Skeletal muscle tissue (tissue), 4 donors: ENCODE measurements around the gene CH25H. TPM values are rescaled to one million over a fixed set of nuclear protein-coding genes. Genes with fewer than 3 reads are reported as not detected.

ENCODE experiments used
- H3K27ac ChIP-seq: one replicate; pipeline ENCODE4 v1.7.0; 2013; ENCODE audit warnings: mild to moderate bottlenecking, low read depth, low read length, inconsistent platforms
- H3K27me3 ChIP-seq, 3 donors: one replicate each; pipeline ENCODE4 v1.7.0; 2013; ENCODE audit warnings: low read length in 3 of 3; ENCODE audit not compliant: control insufficient read depth in 3 of 3, insufficient read depth in 3 of 3
- H3K36me3 ChIP-seq, 3 donors: one replicate each; pipeline ENCODE4 v1.7.0; 2013; ENCODE audit warnings: low read length in 3 of 3; ENCODE audit not compliant: control insufficient read depth in 3 of 3, insufficient read depth in 3 of 3
- H3K4me1 ChIP-seq, 3 donors: one replicate each; pipeline ENCODE4 v1.7.0; 2013; ENCODE audit warnings: low read length in 3 of 3, mild to moderate bottlenecking in 3 of 3; ENCODE audit not compliant: control insufficient read depth in 3 of 3, insufficient read depth in 3 of 3
- H3K4me3 ChIP-seq, 3 donors: one replicate each; pipeline ENCODE4 v1.7.0; 2013; ENCODE audit warnings: low read length in 3 of 3
- H3K9ac ChIP-seq, 3 donors: one replicate each; pipeline ENCODE4 v1.7.0; 2013; ENCODE audit warnings: low read length in 3 of 3, mild to moderate bottlenecking in 3 of 3, moderate library complexity in 2 of 3, low read depth in 1 of 3
- H3K9me3 ChIP-seq, 3 donors: one replicate each; pipeline ENCODE4 v1.7.0; 2013; ENCODE audit warnings: low read length in 3 of 3; ENCODE audit not compliant: control insufficient read depth in 3 of 3
- total RNA-seq: library from RNA; depleted of rRNA; stranded (reverse); fragments of >200 nt; gene quantifications from one replicate; pipeline ENCODE4 v1.2.3, GENCODE V29; 2014
- donor health status: Osteomylitis.

The CH25H gene
- total RNA-seq, 1 donor from 2014 or later = under 0.01 TPM

DNA sequence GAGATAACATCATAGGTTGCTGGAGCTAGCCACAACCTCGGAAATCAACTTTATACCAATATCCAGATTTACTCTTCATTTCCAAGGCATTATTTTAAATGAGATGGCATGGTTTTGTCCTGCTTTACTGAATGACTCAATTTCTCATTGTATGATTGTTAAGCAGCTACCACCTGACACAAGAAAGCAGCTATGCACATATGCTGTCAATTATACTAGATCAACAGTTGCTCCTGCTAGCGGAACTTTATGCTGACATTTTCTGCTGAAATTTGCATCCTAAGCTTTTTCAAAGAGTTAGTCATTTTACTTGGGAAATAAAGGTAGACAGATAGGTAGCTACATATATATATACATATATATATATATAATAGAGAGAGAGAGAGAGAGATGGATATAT lies 8.9 kb upstream of the CH25H start:
- no peak overlapping the region for H3K9ac ChIP-seq
- peaks cover 3 to 7% (median 6%) of the 10 kb centered on the region in 3 donors for H3K4me1 ChIP-seq
- no peak overlapping the region for H3K27ac ChIP-seq
- H3K27me3 ChIP-seq = no peaks in the 10 kb centered on the region
- H3K36me3 ChIP-seq = peaks cover 0 to 17% (median 0%) of the 10 kb centered on the region in 3 donors
- no peaks in the 10 kb centered on the region for H3K9me3 ChIP-seq
- no peak overlapping the region for H3K4me3 ChIP-seq

DNA sequence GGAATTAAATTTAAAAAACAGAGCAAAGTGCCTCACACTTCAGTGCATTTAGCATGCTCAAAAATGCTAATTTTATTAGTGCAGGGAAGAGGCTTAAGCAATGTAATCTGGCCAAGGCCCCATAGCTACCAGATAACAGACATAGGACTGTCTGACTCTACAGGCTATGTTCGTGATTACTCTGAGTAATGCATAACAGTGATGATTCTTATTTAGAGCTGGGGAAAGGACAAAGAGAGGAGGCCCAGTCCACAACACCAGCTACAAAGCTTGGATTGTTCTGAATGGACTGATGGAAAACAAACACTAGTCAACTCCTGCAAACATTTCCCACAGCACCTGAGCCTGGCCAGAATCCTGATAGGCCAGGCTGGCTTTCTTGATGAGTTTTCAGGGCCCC lies 8.4 kb upstream of the CH25H start:
- Histone ChIP-seq H3K9ac (no peak overlapping the region), H3K4me1 (peaks cover 3 to 7% (median 6%) of the 10 kb centered on the region in 3 donors), H3K27ac (no peak overlapping the region), H3K4me3 (no peak overlapping the region), H3K27me3 (no peaks in the 10 kb centered on the region), H3K9me3 (no peaks in the 10 kb centered on the region), H3K36me3 (peaks cover 0 to 15% (median 0%) of the 10 kb centered on the region in 3 donors)

DNA sequence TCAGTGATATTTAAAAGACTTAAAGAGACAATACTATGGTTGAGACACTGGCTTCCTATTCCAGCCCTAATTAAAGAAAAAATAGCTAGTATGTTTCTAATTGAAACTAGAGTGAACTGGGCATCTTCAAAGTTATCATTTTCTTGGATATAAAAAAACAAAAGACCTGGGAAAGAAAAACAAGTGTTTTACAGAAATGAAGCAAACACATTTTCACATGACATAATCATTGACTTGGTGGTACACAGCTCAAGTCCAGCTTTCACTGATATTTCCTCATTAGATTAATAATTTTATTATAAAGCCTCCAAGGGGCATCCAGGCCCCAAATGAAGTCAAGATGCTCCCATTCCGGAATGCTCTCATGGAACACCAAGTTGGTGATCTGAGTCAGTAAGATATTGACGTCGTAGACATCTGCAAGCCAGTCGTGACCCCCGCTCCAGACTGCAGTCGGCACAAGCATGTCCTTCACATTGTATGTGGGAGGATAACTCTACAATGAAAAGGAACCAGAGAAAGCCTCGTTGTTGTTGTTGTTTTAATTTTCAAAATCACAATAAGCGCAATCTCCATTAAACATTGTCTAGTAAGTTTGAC lies 7.5 kb upstream of the CH25H start:
- Histone ChIP-seq H3K9me3 (no peaks in the 10 kb centered on the region), H3K36me3 (peaks cover 0 to 7% (median 0%) of the 10 kb centered on the region in 3 donors), H3K9ac (no peak overlapping the region)

DNA sequence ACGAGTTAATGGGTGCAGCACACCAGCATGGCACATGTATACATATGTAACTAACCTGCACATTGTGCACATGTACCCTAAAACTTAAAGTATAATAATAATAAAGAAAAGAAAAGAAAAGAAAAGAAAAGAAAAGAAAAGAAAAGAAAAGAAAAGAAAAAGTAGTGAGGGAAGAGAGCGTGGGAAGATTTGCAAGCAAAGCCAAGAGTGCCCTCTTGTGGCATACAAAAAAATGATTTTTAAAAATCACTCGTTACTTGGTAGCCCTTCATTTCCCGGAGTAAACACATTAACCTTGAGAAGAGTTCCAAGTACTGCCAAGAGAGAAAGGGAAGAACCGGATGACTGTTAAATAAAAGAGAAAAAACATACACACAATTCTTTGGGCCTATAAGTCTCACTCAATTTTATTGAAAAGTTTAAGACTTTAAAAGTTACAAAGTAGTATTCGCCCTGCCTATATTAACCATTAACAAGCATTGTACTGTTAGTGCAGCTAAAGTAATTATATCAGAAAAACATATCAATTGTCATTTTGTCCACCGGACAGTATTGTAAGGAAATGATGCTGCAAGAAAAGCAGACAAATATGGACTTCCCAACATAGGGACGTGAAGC lies 6.2 kb upstream of the CH25H start:
- Histone ChIP-seq H3K4me3 (no peak overlapping the region), H3K4me1 (peaks cover 5 to 8% (median 8%) of the 10 kb centered on the region in 3 donors), H3K27ac (no peak overlapping the region), H3K36me3 (peaks cover 0 to 7% (median 0%) of the 10 kb centered on the region in 3 donors), H3K27me3 (peaks cover 1 to 8% (median 7%) of the 10 kb centered on the region in 3 donors), H3K9me3 (no peaks in the 10 kb centered on the region), H3K9ac (no peak overlapping the region)

More for the DNA sequence above, 7.5 kb upstream of the CH25H start:
- no peak overlapping the region for H3K27ac ChIP-seq
- H3K4me1 ChIP-seq = peaks cover 3 to 7% (median 6%) of the 10 kb centered on the region in 3 donors
- peaks cover 0 to 2% (median 2%) of the 10 kb centered on the region in 3 donors for H3K27me3 ChIP-seq
- H3K4me3 ChIP-seq = no peak overlapping the region

- no peak overlapping the region for H3K4me3 ChIP-seq
- H3K9ac ChIP-seq = no peak overlapping the region
- H3K9me3 ChIP-seq = no peaks in the 10 kb centered on the region
- H3K4me1 ChIP-seq = peaks cover 17 to 21% (median 19%) of the 10 kb centered on the region in 3 donors
- H3K27me3 ChIP-seq = peaks cover 17 to 28% (median 27%) of the 10 kb centered on the region in 3 donors
- peaks cover 0 to 7% (median 0%) of the 10 kb centered on the region in 3 donors for H3K36me3 ChIP-seq
- H3K27ac ChIP-seq = no peak overlapping the region
Observed at GRCh38 chr10:89210794-89211425, 3.8 kb upstream of the CH25H start.

DNA sequence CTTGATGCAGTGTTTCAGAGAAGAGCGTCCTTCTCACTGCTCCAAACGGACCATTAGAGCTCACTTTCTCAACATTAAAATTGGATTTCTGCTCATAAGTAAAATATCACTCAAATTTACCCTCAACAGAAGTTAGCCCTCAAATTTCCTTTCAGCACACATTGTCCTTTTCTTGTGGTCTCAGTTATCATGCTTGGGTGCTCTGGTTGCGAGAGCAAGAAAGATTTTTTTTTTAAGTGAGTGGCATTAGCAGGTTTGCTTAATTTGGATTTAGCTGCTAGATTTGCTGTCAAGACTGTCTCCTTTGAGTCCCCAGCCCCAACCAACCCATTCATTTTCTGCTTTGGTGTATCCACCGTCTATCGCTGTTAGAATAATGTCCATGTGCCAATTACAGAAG lies 2.6 kb upstream of the CH25H start:
- H3K27me3 ChIP-seq = peaks cover 17 to 38% (median 32%) of the 10 kb centered on the region in 3 donors
- H3K36me3 ChIP-seq = peaks cover 0 to 2% (median 0%) of the 10 kb centered on the region in 3 donors
- H3K9ac ChIP-seq = no peak overlapping the region
- no peak overlapping the region for H3K4me3 ChIP-seq
- H3K4me1 ChIP-seq = peaks cover 17 to 21% (median 19%) of the 10 kb centered on the region in 3 donors
- no peak overlapping the region for H3K27ac ChIP-seq
- no peaks in the 10 kb centered on the region for H3K9me3 ChIP-seq

DNA sequence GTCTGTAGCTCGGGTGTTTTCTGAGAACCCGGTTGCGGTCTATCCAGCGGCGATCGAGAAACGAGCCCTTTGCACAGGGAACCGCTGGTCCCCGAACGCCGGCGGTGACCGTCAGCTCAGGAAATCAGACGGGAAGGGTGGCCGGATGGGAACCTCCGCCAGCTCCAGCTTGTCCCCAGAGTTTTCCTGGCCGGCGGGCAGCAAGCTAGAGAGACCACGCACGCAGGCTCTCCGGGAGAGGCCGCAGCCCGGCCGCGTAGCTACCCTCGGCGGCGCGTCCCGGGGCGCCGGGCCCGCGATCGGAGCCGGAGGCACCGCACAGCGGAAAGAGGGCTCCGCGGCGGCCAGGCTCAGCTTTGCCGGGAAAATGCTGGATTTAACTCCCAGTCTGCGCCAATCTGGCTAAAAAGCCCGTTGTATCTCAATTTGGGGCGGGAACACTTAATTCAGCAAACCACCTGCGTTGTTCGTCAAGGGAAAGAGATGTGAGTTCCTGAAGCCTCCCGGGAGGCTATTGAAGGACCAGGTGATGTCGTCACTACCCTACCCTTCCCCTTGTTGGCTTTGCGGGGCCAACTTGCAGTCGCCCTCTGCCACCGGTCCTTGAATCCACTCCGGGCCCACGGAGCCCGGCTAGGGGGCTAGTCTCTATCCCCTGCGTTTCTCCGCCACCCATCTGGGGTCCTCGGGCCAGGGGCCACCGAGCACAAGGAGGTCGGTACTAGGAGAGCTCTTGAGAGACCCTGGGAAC lies 859 bp upstream of the CH25H start:
- Histone ChIP-seq H3K9me3 (no peaks in the 10 kb centered on the region), H3K27me3 (peaks cover 21 to 49% (median 39%) of the 10 kb centered on the region in 3 donors), H3K4me1 (peaks cover 17 to 21% (median 19%) of the 10 kb centered on the region in 3 donors)

GRCh38 chr10:89206402-89207180 lies 526 bp downstream of the CH25H start:
- Histone ChIP-seq H3K27ac (peak overlapping the region; percentile 17), H3K9ac (peak overlapping the region; percentile 45 to 50 (median 47)), H3K36me3 (no peaks in the 10 kb centered on the region), H3K9me3 (no peaks in the 10 kb centered on the region), H3K4me1 (peaks cover 17 to 21% (median 19%) of the 10 kb centered on the region in 3 donors), H3K4me3 (peak overlapping the region; percentile 67 to 73 (median 70)), H3K27me3 (peaks cover 21 to 53% (median 41%) of the 10 kb centered on the region in 3 donors)

More for the DNA sequence above, 859 bp upstream of the CH25H start:
- Histone ChIP-seq H3K9ac (peak overlapping the region; percentile 50 to 76 (median 65)), H3K4me3 (peak overlapping the region; percentile 67 to 73 (median 70)), H3K36me3 (no peaks in the 10 kb centered on the region), H3K27ac (peak overlapping the region; percentile 76)

DNA sequence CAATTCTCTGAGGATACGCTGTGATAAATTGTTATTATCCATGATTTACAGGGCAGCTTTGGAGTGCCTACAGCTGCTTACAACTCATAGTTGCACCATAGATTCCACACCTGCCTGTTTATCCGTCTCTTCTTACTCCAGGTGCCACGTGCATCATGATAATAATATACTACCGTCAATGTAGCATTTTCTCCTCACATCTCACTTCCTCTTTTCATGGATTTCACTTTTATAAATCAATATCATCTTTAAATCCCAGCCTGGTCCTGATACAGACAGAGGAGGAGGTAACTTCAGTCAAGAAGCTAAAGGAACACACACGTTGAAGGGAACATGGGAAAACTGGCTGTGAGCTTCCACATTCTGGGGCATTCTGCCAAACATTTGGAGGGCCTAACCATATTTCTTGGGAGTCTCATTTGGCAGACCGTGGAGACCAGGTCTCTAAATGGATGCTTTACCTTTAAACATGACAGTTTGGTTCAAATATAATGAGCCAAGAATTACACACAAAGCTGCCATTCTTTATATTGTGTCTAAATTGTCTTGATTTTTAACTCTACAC lies 2.4 kb downstream of the CH25H start:
- no peaks in the 10 kb centered on the region for H3K36me3 ChIP-seq
- no peak overlapping the region for H3K27ac ChIP-seq
- no peaks in the 10 kb centered on the region for H3K9me3 ChIP-seq
- peaks cover 21 to 52% (median 40%) of the 10 kb centered on the region in 3 donors for H3K27me3 ChIP-seq
- peaks cover 17 to 21% (median 19%) of the 10 kb centered on the region in 3 donors for H3K4me1 ChIP-seq
- H3K4me3 ChIP-seq = no peak overlapping the region
- H3K9ac ChIP-seq = no peak overlapping the region
